MG63 (cell line): ENCODE results near the gene TFB1M. TPM values are rescaled to one million over a fixed set of nuclear protein-coding genes. Genes with fewer than 3 reads are reported as not detected.
"Not testable (repeated sequence)": the region's sequence is repeated elsewhere in the genome, so short reads cannot be mapped to it uniquely, and the experiment has no call there.

ENCODE experiments used
- DNase-seq: peaks from one replicate; pipeline ENCODE4 v3.0.0-alpha.2; 2020
- H3K27me3 ChIP-seq: fragments of 250-450 bp; sonication (Bioruptor Pico); 2 replicates; pipeline ENCODE4 v1.5.1; 2020; ENCODE audit warnings: mild to moderate bottlenecking, moderate library complexity
- H3K36me3 ChIP-seq: fragments of 250-450 bp; sonication (Bioruptor Pico); 2 replicates; pipeline ENCODE4 v1.5.1; 2020; ENCODE audit warnings: mild to moderate bottlenecking, moderate library complexity
- H3K4me3 ChIP-seq: fragments of 250-450 bp; sonication (Bioruptor Pico); 2 replicates; pipeline ENCODE4 v1.5.1; 2020; ENCODE audit warnings: mild to moderate bottlenecking, moderate library complexity
- H3K9me3 ChIP-seq: fragments of 250-450 bp; sonication (Bioruptor Pico); 2 replicates; pipeline ENCODE4 v1.5.1; 2020; ENCODE audit warnings: mild to moderate bottlenecking, moderate library complexity
- total RNA-seq: library from RNA; depleted of rRNA; stranded (reverse); fragments of >200 nt; shearing (Covaris generic); gene quantifications from 2 replicates; pipeline ENCODE4 v1.2.3, GENCODE V29; 2014; ENCODE audit warnings: low replicate concordance

TFB1M gene
- total RNA-seq, 1 experiment from 2014 or later: 7.1 TPM

DNA sequence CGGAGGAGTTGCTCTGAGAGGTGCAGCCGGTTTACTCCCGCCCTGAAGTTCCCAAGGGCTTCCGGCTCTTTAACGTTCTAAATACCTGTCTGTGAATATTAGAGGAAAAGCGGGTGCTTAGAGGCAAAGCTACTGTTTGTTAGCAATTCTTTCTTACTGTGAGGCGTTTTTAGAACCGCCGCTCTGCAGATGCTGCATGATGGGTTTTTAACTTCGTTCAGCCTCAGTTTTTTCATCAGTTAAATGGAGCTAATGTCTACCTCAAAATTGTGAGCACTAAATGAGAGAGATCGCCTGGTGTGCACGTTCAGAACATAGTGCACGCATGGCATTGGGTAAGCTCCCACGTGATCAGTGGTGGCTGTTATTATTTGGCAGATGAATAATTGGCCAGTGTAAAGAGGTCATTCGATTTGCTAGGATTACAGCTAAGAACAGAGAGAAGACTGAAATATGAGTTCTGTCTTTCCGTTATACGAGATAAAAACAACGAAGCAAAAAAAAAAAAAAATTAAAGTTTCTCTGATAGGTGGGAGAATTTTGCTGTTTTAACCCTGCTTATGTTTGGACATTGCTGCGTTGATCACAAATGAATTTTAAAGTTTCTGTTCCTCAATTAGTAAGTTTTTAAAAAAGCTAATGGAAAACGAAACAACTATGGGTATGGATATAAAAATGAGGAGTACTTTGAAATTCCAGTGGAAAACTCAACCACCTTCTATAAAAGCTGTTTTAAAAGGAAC lies 660 bp upstream of the TFB1M start:
- DNase-seq: peak; percentile 76
- no peaks in the 10 kb centered on the region for H3K27me3 ChIP-seq
- H3K4me3 ChIP-seq: peak overlapping the region; percentile 98
- H3K9me3 ChIP-seq: no peaks in the 10 kb centered on the region
- peaks cover 10% of the 10 kb centered on the region for H3K36me3 ChIP-seq

DNA sequence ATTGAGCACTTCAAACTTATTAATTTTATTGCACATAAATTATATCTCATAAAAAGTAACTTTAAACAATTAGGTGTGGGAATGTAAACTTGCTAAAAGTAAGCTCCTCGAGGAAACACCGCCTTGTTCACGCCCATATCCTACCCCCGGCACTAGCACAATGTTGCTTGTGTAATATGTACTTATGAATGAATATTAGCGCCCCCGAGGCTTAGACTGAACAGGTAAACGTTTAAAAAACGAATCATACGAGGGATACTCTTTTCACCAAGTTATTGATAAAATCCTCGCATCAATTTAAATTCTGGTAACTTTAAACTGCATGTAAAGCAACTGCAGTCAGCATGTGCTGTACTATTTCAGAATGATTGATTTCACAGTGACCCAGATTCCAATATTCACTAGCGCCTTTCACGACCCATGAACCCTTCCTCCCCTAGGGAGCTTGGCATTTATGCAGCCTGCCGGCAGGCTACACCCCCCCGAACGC lies 637 bp downstream of the TFB1M start:
- Histone ChIP-seq H3K27me3 (no peaks in the 10 kb centered on the region), H3K4me3 (peak overlapping the region; percentile 98), H3K9me3 (no peaks in the 10 kb centered on the region), H3K36me3 (peaks cover 23% of the 10 kb centered on the region)
- DNase-seq: no peak

DNA sequence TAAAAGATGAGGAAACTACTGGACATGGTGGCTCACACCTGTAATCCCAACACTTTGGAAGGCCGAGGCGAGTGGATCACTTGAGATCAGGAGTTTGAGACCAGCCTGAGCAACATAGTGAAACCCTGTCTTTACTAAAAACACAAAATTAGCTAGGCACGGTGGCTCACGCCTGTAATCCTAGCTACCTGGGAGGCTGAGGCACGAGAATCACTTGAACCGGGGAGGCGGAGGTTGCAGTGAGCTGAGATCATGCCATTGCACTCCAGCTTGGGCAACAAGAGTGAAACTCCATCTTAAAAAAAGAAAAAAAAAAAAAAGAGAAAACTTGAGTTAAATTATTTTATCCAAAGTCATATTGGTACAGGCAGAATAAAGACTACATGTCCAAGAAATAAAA lies 1.3 kb downstream of the TFB1M start:
- H3K9me3 ChIP-seq, DNase-seq, H3K27me3 ChIP-seq: not testable (repeated sequence)
- Histone ChIP-seq H3K36me3 (peaks cover 29% of the 10 kb centered on the region), H3K4me3 (peak overlapping the region; percentile 98)

DNA sequence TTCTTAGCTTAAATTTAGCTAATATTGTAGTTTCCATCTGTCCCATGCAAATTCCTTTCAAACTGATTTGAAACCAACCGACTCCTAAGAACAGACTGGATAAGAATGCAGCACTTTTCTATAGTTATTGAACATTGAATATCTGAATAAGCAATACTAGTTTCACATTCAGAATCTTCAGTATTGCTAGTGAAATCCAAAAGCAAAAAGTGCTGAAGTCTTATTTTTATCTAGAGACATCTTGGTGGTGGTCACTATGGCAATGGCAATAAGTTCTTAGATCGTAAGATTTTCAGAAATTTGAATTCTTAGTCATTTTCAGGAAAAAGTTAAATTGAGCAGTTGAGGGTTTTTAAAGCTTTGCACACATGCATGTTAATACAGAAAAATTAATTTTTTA lies 2.7 kb downstream of the TFB1M start:
- Histone ChIP-seq H3K9me3 (no peaks in the 10 kb centered on the region), H3K36me3 (peaks cover 32% of the 10 kb centered on the region), H3K27me3 (no peaks in the 10 kb centered on the region), H3K4me3 (no peak overlapping the region)
- DNase-seq: no peak

DNA sequence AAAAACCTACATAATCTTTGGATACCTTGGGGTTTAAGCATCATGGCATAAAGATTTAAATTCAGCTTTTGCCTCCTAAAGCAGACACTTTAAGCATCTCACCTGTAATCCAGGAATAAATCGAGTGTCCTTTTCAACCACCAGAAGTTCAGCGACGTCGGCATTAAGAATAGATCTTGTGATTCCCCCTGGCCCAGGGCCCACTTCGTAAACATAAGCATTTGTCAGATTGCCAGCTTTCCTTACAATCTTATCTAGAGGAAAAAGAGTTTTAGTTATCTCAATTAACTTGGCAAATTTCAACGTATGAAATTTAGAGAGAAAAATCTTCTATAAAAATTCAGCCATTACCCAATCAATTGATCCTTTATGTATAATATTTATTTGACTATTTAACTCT lies 3.2 kb downstream of the TFB1M start:
- H3K4me3 ChIP-seq: no peak overlapping the region
- peaks cover 35% of the 10 kb centered on the region for H3K36me3 ChIP-seq
- H3K27me3 ChIP-seq: no peaks in the 10 kb centered on the region
- no peaks in the 10 kb centered on the region for H3K9me3 ChIP-seq
- no peak for DNase-seq

DNA sequence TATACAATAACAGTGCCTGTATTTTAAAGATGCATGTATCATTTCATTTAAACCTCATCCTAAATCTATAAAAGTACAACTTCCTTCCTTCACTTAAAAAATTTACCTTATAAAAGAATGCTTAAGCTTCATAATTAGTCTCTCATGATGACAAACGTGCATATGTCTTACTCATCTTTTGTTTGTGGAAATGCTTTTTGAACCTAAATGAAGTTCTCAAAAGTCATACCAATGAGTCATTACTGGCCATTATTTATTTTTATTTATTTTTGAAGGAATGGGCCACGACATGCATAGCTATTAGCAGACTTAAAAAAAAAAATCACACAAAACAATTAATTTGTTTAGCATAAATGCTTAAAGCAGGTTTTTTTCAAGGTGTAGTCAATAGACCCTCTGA lies 3.7 kb downstream of the TFB1M start:
- Histone ChIP-seq H3K9me3 (no peaks in the 10 kb centered on the region), H3K4me3 (no peak overlapping the region), H3K36me3 (peaks cover 35% of the 10 kb centered on the region), H3K27me3 (no peaks in the 10 kb centered on the region)
- DNase-seq: no peak

DNA sequence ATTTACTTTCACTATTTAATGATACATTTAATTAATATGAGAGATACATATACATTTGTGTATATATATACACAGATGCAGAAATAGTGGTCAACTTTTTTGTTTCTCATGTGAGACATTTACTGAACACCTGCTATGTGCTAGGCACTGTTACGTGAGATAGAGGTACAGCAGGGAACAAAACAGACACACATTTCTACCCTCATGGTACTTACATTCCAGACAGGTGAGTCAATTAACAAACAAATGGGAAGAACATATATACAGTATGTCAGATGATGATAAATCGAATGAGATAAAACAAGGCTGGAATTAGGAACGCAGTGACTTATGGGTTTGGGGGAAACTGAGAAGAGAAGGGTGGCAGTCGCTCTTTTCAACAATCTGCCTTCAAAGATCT lies 5.1 kb downstream of the TFB1M start:
- DNase-seq: no peak

DNA sequence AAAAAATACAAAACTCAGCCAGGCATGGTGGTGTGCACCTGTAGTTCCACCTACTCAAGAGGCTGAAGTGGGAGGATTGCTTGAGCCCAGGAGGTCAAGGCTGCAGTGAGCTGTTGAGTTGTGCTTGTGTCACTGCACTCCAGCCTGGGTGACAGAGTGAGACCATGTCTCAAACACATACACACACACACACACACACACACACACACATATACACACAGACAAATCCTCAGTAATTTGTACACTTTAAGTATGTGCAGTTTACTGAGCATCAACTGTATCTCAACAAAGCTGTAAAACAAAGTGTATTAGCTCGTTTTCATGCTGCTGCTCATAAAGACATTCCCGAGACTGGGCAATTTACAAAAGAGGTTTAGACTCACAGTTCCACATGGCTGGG lies 7.3 kb downstream of the TFB1M start:
- H3K9me3 ChIP-seq: no peaks in the 10 kb centered on the region
- DNase-seq: no peak
- H3K27me3 ChIP-seq: no peaks in the 10 kb centered on the region
- no peak overlapping the region for H3K4me3 ChIP-seq
- peaks cover 48% of the 10 kb centered on the region for H3K36me3 ChIP-seq

More for the DNA sequence above, 5.1 kb downstream of the TFB1M start:
- Histone ChIP-seq H3K9me3 (no peaks in the 10 kb centered on the region), H3K27me3 (no peaks in the 10 kb centered on the region), H3K4me3 (no peak overlapping the region), H3K36me3 (peaks cover 35% of the 10 kb centered on the region)

DNA sequence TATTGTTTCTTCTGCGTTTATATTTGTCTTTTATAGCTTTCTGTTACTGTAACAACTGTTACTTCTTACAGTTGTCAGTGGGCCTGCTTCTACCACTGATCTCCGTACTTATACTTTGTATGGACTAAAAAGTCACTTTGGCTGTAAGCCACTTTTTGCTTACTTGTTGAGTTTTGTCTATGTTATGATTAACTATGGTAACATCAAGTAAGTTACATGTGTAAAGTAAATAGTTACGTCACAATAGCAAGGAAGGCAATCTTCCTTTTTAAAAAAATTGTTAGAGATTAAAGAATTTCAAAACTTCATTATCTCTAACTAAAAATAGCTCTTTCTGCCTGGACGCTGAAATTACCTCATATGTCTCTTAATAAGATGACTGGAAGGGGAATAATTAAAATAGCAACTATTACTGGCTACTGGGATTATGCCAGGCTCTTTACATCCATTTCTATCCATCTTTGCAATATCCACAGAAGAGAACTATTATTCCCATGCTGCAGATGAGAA lies 10.9 kb downstream of the TFB1M start:
- Histone ChIP-seq H3K27me3 (no peaks in the 10 kb centered on the region), H3K9me3 (no peaks in the 10 kb centered on the region), H3K36me3 (peaks cover 24% of the 10 kb centered on the region), H3K4me3 (no peak overlapping the region)
- DNase-seq: no peak

DNA sequence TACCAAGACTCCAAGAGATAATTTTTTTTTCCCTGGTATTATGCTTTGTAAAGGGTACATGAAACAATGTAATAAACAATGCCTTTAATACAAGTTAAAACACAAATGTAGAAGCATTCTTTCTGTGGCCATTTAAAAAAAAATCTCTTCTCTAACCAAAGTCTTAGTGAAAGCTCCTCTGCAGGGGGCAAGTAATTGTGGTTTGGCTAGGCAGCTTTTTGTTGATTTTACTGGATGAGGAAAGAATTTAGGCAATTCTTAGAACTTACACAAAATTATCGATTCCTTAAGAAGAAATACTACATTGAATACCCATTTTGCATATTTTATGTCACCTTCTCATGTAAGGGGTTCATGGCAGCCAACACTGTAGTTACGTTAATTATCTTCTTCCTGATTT lies 12.4 kb downstream of the TFB1M start:
- H3K36me3 ChIP-seq: peaks cover 22% of the 10 kb centered on the region
- no peak overlapping the region for H3K4me3 ChIP-seq
- peak; percentile 17 for DNase-seq
- no peaks in the 10 kb centered on the region for H3K27me3 ChIP-seq
- no peaks in the 10 kb centered on the region for H3K9me3 ChIP-seq

DNA sequence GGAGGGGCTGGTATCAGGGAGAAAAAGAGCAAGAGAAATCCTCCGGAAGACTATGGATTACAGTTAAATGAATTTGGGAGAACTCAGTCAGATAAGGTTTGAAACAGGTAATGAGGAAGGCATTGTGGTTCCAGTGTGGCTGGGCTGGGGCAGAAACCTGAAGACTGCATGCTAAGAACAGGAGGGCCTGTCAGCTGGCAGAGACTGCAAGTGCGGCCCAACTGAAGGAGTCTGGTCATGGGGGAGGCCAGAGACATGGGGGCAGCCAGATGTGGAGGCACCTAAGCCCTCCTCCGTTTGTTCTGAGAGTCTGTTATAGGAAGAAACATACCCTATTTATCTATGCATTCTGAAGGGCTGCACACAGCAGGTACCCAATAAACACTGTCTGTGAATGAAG lies 16.6 kb downstream of the TFB1M start:
- no peak for DNase-seq
- Histone ChIP-seq H3K9me3 (no peaks in the 10 kb centered on the region), H3K4me3 (no peak overlapping the region), H3K27me3 (no peaks in the 10 kb centered on the region), H3K36me3 (peaks cover 17% of the 10 kb centered on the region)

DNA sequence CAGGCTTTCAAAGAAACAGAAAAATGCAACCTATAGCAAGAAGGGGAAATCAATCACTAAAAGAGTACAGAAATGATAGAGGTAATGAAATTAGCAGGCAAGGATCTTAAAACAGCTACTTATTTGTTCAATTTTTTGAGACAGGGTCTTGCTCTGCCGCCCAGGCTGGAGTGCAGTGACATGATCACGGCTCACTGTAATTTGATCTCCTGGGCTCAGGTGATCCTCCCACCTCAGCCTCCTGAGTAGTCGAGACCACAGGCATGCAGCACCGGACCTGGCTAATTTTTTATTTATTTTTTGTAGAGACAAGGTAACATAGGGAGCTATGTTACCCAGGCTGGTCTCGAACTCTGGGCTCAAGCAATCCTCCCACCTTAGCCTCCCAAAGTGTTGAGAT lies 21.6 kb downstream of the TFB1M start:
- Histone ChIP-seq H3K27me3 (no peaks in the 10 kb centered on the region), H3K9me3 (no peaks in the 10 kb centered on the region), H3K4me3 (no peak overlapping the region), H3K36me3 (peaks cover 29% of the 10 kb centered on the region)
- no peak for DNase-seq

DNA sequence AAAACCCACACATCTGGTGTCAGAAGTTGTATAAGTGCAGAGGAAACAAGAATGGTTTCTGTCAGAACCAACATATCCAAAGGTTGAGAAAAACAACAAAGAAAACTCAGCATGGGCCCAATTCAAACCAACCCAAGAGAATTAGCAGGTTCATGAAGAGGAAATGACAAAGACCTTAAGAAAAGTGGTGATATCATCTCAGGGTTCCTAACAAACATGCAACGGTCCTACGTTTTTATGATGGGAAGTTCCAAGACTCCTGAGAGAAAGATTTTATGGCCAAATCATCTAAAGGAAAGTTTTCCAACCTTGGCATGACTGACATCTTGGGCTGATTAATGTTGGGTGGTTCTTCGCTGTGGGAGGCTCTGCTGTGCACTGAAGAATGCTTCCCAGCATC lies 23.0 kb downstream of the TFB1M start:
- H3K9me3 ChIP-seq: no peaks in the 10 kb centered on the region
- no peak for DNase-seq
- H3K27me3 ChIP-seq: no peaks in the 10 kb centered on the region
- H3K4me3 ChIP-seq: no peak overlapping the region
- peaks cover 26% of the 10 kb centered on the region for H3K36me3 ChIP-seq

DNA sequence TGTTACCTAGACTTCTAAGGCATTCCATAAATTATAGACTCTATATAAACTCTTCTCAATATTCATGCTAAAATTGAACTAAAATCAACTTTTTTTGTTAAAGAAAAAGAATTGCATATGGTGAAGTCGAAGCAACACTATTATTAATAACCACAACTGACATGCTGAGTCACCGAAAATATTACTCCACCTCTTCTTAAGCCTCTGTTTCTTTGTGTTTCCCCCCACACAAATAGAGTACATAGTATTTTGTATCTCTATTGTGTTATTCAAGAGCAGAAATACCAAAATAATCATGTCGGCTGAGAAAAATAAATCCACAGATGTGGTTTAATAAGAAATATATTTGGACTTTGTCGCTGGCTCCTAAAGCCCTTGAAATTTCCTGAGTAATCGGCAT lies 23.8 kb downstream of the TFB1M start:
- Histone ChIP-seq H3K36me3 (peaks cover 26% of the 10 kb centered on the region), H3K4me3 (no peak overlapping the region), H3K9me3 (no peaks in the 10 kb centered on the region), H3K27me3 (no peaks in the 10 kb centered on the region)
- DNase-seq: no peak

DNA sequence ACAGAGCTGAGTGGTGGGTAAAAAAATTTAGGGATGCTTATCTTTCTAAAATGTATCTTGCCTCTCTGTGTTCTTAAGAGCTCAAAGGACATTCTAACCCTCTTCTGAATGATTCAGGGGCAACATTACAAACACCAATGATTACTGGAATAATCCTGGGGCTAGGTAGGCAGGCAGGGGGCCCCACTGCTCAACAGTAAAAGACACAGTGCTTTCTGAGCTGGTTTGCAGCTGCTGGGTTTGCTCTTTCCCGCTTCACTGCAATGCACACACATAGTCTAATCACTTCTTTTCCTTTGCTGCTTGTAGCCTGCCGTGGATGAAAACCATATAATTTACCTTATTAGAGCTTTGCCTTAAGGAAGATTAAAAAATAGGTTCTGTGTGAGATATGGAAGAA lies 26.5 kb downstream of the TFB1M start:
- DNase-seq: no peak
- Histone ChIP-seq H3K4me3 (no peak overlapping the region), H3K27me3 (no peaks in the 10 kb centered on the region), H3K9me3 (no peaks in the 10 kb centered on the region), H3K36me3 (peaks cover 29% of the 10 kb centered on the region)

DNA sequence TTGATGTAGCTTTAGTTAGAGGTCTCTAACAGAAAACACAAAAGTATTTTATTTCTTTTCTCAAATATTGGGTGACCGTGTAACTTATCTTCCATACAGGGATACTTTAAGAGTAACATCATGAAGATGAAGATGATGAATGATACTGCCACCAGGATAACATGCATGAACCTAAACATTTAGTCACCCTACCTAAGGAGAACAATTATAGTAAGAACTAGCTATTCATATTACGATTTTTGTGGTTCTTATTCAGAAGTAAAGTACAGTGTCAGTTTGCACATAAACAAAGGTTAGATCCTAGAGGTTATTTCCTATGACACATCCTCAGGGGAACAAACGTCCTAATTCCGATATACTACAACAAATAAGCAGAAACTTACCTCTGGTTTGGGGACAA lies 29.5 kb downstream of the TFB1M start:
- H3K36me3 ChIP-seq: peaks cover 18% of the 10 kb centered on the region
- no peak for DNase-seq
- no peaks in the 10 kb centered on the region for H3K27me3 ChIP-seq
- no peaks in the 10 kb centered on the region for H3K9me3 ChIP-seq
- no peak overlapping the region for H3K4me3 ChIP-seq

DNA sequence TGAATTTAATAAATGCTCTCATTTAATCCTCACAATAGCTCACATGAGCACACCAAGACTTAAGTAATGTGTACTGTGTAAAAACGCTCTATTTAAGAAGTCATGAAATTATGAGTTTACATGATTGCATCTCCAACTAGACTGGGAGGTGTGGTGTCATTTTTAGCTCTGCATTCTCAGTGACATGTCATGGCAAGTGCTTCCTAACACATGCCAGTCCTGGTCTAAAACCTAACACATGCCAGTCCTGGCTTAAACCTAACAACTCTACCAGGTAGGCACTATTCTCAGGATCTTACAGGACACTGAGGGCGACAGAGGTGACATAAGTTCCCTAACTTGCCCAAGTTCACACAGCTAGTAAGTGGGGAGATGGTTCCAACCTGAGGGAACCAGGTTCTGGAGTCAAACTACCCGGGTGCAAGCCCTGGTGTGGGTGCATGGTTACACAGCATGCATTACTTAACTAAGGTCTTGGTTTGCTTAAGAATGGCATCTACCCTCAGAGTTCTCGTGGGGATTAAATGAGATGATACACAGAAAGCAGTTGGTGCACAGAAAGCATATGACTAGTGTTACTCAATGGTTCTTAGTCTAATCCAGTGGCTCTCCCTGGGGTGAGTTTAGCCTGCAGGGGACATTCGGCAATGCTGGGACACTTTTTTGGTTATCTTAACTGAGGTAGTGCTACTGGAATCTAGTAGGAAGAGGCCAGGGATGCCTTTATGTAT lies 35.8 kb downstream of the TFB1M start:
- DNase-seq: no peak
- H3K27me3 ChIP-seq: no peaks in the 10 kb centered on the region
- H3K9me3 ChIP-seq: no peaks in the 10 kb centered on the region
- H3K4me3 ChIP-seq: no peak overlapping the region
- peaks cover 9% of the 10 kb centered on the region for H3K36me3 ChIP-seq

DNA sequence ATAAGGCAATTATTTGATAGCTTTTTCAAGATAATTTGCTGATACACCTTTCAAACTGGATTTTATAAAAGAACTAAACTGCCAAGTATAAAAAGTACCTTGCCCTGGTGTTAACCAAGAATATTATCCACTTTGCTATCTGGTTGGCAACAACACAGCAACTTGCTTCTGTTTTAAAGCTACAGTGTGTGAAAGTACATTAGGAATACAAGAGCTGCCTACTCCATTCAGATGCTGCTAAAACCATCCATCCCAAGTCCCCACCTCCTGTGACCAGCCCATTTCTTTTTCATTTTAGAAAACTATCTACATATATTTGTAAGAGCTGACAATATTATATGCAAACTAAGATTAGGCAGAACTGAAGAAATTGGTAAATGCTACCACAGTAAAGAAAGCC lies 37.6 kb downstream of the TFB1M start:
- no peaks in the 10 kb centered on the region for H3K27me3 ChIP-seq
- H3K9me3 ChIP-seq: no peaks in the 10 kb centered on the region
- H3K4me3 ChIP-seq: no peak overlapping the region
- no peak for DNase-seq
- H3K36me3 ChIP-seq: peaks cover 7% of the 10 kb centered on the region
